NK-92 (cell line): Measurements from ENCODE around the gene PCGF6.
"Not testable (repeated sequence)": the region's sequence is repeated elsewhere in the genome, so short reads cannot be mapped to it uniquely, and the experiment has no call there.

ENCODE experiments used
- DNase-seq: peaks from one replicate; lab custom pipeline; 2025; ENCODE audit not compliant: unreplicated experiment; lab: John Stamatoyannopoulos, UW

Gene PCGF6

GRCh38 chr10:103258928-103259327 is 92.0 kb downstream of the PCGF6 start:
- not testable (repeated sequence) for DNase-seq

- no peak for DNase-seq
These were observed 93.1 kb downstream of the PCGF6 start for GRCh38 chr10:103257812-103258211.

- DNase-seq, result no peak
These were observed 94.3 kb downstream of the PCGF6 start for GRCh38 chr10:103256613-103257012.

- no peak for DNase-seq
These were observed 96.2 kb downstream of the PCGF6 start for GRCh38 chr10:103254538-103255325.

- no peak for DNase-seq
These were observed 96.8 kb downstream of the PCGF6 start for GRCh38 chr10:103254113-103254512.
